HCT116 (cell line): ENCODE measurements around the gene CBFA2T3.

Experiments
- EGR1 ChIP-seq: IDR thresholded peaks from 2 replicates; pipeline ENCODE4 v1.6.1; 2012; ENCODE audit warnings: low read depth
- EZH2 ChIP-seq: fragments of 200-600 bp; sonication (generic); IDR thresholded peaks from 2 replicates; pipeline ENCODE4 v1.6.1; 2017; ENCODE audit warnings: antibody characterized with exemption, mixed run types
- FOSL1 ChIP-seq: IDR thresholded peaks from 2 replicates; pipeline ENCODE4 v1.6.1; 2012; ENCODE audit warnings: low read depth
- JUND ChIP-seq: IDR thresholded peaks from 2 replicates; pipeline ENCODE4 v1.6.1; 2012
- POLR2A ChIP-seq: IDR thresholded peaks from 2 replicates; pipeline ENCODE4 v1.7.0; 2011; ENCODE audit warnings: borderline replicate concordance; ENCODE audit not compliant: insufficient read depth, insufficient read length; ENCODE audit errors: extremely low read depth
- POLR2AphosphoS5 ChIP-seq: IDR thresholded peaks from 2 replicates; pipeline ENCODE4 v1.6.1; 2011; ENCODE audit warnings: mild to moderate bottlenecking, low read depth, low read length, moderate library complexity
- RAD21 ChIP-seq: IDR thresholded peaks from 2 replicates; pipeline ENCODE4 v1.6.1; 2012; ENCODE audit warnings: low read depth, mild to moderate bottlenecking
- SIN3A ChIP-seq: IDR thresholded peaks from 2 replicates; pipeline ENCODE4 v1.6.1; 2012; ENCODE audit warnings: low read depth
- TCF7L2 ChIP-seq: IDR thresholded peaks from 2 replicates; pipeline ENCODE4 v1.7.0; 2011; ENCODE audit warnings: borderline replicate concordance, inconsistent platforms; ENCODE audit not compliant: insufficient read depth, insufficient read length; ENCODE audit errors: extremely low read depth
- ZNF274 ChIP-seq: fragments of 200-500 bp; sonication (Bioruptor generic); IDR thresholded peaks from 2 replicates; pipeline ENCODE4 v1.6.1; 2014; ENCODE audit warnings: mild to moderate bottlenecking, low read depth, low read length, inconsistent platforms
- TF ChIP-seq, protein P1 (sequence below), 3 experiments: fragments of 200-600 bp in 1 of 3; sonication (generic) in 1 of 3; IDR thresholded peaks in 2 of 3; conservative IDR thresholded peaks in 1 of 3; 2 replicates each; pipeline ENCODE4 v1.5.1; 2012 to 2017; ENCODE audit warnings: low read depth in 2 of 3, low read length in 2 of 3, antibody characterized with exemption in 1 of 3, borderline replicate concordance in 1 of 3, control low read depth in 1 of 3, mild to moderate bottlenecking in 1 of 3, mixed read lengths in 1 of 3, mixed run types in 1 of 3, moderate library complexity in 1 of 3; ENCODE audit not compliant: insufficient read depth in 1 of 3
- TF ChIP-seq, protein P2 (sequence below): IDR thresholded peaks from 2 replicates; pipeline ENCODE4 v1.6.1; 2012
- TF ChIP-seq, protein P3 (sequence below): IDR thresholded peaks from 2 replicates; pipeline ENCODE4 v1.6.1; 2012; ENCODE audit warnings: low read depth

DNA sequence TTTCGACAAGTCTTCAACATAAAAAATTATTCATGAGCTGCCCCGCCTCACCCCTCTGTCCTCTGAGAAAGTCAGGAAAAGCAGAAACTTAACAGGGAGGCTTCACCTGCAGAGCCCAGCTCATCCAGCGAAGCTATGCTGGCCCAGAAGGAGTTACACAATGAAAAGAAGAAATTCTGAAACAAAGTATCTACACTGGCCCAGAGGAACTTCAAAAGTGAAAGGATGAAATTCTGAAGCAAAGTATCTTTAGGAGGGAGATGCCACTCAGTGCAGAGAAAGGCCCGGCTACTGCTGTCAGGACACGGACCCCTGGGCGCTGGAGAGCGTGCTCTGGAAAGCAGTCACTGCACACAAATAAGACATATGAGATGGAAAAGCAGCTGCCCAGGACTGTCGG, 121.8 kb downstream of the CBFA2T3 start:
- TF ChIP-seq, protein P1, sequence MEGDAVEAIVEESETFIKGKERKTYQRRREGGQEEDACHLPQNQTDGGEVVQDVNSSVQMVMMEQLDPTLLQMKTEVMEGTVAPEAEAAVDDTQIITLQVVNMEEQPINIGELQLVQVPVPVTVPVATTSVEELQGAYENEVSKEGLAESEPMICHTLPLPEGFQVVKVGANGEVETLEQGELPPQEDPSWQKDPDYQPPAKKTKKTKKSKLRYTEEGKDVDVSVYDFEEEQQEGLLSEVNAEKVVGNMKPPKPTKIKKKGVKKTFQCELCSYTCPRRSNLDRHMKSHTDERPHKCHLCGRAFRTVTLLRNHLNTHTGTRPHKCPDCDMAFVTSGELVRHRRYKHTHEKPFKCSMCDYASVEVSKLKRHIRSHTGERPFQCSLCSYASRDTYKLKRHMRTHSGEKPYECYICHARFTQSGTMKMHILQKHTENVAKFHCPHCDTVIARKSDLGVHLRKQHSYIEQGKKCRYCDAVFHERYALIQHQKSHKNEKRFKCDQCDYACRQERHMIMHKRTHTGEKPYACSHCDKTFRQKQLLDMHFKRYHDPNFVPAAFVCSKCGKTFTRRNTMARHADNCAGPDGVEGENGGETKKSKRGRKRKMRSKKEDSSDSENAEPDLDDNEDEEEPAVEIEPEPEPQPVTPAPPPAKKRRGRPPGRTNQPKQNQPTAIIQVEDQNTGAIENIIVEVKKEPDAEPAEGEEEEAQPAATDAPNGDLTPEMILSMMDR (IDR thresholded peaks at IDR 0.05 in 2 of 3, conservative IDR thresholded peaks at IDR 0.05 in 1 of 3; ENCODE audit: borderline replicate concordance in 1 of 3, insufficient read depth in 1 of 3, low read depth in 2 of 3, low read length in 2 of 3) = no peak
- no peak for TF ChIP-seq SIN3A
- no peak for TF ChIP-seq RAD21
- no peak for TF ChIP-seq TCF7L2
- TF ChIP-seq, protein P2, sequence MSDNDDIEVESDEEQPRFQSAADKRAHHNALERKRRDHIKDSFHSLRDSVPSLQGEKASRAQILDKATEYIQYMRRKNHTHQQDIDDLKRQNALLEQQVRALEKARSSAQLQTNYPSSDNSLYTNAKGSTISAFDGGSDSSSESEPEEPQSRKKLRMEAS = no peak
- no peak for TF ChIP-seq JUND
- no peak for TF ChIP-seq POLR2A
- no peak for TF ChIP-seq POLR2AphosphoS5
- no peak for TF ChIP-seq EZH2
- TF ChIP-seq ZNF274 = no peak
- TF ChIP-seq EGR1 = no peak
- no peak for TF ChIP-seq FOSL1
- TF ChIP-seq, protein P3, sequence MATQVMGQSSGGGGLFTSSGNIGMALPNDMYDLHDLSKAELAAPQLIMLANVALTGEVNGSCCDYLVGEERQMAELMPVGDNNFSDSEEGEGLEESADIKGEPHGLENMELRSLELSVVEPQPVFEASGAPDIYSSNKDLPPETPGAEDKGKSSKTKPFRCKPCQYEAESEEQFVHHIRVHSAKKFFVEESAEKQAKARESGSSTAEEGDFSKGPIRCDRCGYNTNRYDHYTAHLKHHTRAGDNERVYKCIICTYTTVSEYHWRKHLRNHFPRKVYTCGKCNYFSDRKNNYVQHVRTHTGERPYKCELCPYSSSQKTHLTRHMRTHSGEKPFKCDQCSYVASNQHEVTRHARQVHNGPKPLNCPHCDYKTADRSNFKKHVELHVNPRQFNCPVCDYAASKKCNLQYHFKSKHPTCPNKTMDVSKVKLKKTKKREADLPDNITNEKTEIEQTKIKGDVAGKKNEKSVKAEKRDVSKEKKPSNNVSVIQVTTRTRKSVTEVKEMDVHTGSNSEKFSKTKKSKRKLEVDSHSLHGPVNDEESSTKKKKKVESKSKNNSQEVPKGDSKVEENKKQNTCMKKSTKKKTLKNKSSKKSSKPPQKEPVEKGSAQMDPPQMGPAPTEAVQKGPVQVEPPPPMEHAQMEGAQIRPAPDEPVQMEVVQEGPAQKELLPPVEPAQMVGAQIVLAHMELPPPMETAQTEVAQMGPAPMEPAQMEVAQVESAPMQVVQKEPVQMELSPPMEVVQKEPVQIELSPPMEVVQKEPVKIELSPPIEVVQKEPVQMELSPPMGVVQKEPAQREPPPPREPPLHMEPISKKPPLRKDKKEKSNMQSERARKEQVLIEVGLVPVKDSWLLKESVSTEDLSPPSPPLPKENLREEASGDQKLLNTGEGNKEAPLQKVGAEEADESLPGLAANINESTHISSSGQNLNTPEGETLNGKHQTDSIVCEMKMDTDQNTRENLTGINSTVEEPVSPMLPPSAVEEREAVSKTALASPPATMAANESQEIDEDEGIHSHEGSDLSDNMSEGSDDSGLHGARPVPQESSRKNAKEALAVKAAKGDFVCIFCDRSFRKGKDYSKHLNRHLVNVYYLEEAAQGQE = no peak
